Calu3 (cell line): ENCODE data around the gene IP6K3. TPM values are rescaled to one million over a fixed set of nuclear protein-coding genes. Genes with fewer than 3 reads are reported as not detected.

Experiments
- BruUV-seq: library from RNA; stranded (reverse); fragments of 400-500 nt; replicated peaks from 2 replicates; lab custom pipeline; 2021; lab: Mats Ljungman, UMichigan
- CTCF ChIA-PET: fragments of 300-600 bp; sonication (Branson Sonifier 250); formaldehyde crosslinking; loops from one replicate; lab custom pipeline; 2022; ENCODE audit warnings: antibody characterized with exemption; lab: Charles Lee
- DNase-seq: peaks from one replicate; pipeline ENCODE4 v3.0.0; 2022
- H3K27ac Mint-ChIP-seq: one replicate; pipeline ENCODE4 v1.8.0; 2022; ENCODE audit warnings: mixed read lengths; ENCODE audit not compliant: unreplicated experiment
- H3K27me3 Mint-ChIP-seq: one replicate; pipeline ENCODE4 v1.8.0; 2022; ENCODE audit warnings: mixed read lengths; ENCODE audit not compliant: unreplicated experiment
- H3K36me3 Mint-ChIP-seq: one replicate; pipeline ENCODE4 v1.8.0; 2022; ENCODE audit warnings: mild to moderate bottlenecking, moderate library complexity, mixed read lengths; ENCODE audit not compliant: insufficient read depth, unreplicated experiment
- H3K4me1 Mint-ChIP-seq: one replicate; pipeline ENCODE4 v1.8.0; 2022; ENCODE audit warnings: mild to moderate bottlenecking, low read depth, mixed read lengths; ENCODE audit not compliant: unreplicated experiment
- H3K4me3 Mint-ChIP-seq: one replicate; pipeline ENCODE4 v1.8.0; 2022; ENCODE audit warnings: mild to moderate bottlenecking, low read depth, moderate library complexity, mixed read lengths; ENCODE audit not compliant: unreplicated experiment
- H3K9me3 Mint-ChIP-seq: one replicate; pipeline ENCODE4 v1.8.0; 2022; ENCODE audit warnings: low read depth, mixed read lengths; ENCODE audit not compliant: unreplicated experiment
- intact Hi-C: fragments of 100-400 bp; cut with micrococcal nuclease; formaldehyde crosslinking; loops from one replicate; pipeline ENCODE4 v1.10.0; 2022; ENCODE audit not compliant: unreplicated experiment
- total RNA-seq: library from RNA; stranded (reverse); gene quantifications from 2 replicates; pipeline ENCODE4 v1.2.3, GENCODE V29; 2022
- TF ChIP-seq, protein P1 (sequence below): fragments of 200-600 bp; IDR thresholded peaks from one replicate; pipeline ENCODE4 v1.8.0; 2022; ENCODE audit warnings: antibody characterized with exemption; ENCODE audit not compliant: unreplicated experiment

The IP6K3 gene
- total RNA-seq, 1 experiment from 2014 or later = not detected

DNA sequence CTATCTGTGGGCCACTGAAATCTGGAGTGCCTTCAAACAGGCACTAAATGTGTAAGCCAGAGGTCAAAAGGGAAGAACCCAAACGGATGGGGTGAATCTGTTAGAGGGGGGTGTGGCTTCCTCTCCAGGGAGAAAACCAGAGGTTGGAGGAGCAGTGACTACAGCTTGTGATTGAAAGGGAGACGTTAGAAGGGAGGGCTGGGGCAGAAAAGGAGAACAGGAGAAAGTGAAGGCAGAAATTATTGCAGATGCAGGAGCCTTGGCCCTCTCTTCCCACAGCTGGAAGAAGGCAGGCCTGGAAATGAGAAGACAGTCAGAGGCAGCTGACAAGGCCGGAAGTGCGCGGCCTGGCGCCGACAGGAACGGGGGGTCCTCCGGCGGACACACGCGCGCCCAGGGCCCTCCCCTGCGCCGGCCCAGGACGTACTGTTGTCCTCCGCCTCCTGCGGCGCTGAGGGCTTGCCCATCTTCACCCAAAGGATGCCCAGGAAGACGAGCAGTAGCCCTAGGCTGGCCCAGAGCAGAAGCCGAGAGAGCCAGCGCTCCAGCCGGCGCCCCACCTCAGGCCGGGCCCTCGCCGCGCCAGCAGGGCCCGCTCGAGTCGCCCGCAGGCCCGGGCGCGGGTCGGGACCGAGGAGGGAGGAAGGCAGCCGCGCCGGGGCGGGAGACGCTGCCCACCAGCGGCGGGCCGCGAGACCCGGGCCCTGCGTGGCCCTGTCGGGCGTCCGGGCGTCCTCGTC, 41.4 kb upstream of the IP6K3 start:
- peak; percentile 70 for DNase-seq
- peaks cover 9% of the 10 kb centered on the region for H3K4me1 Mint-ChIP-seq
- intact Hi-C loops = no loop called here

GRCh38 chr6:33787346-33787953, 40.7 kb upstream of the IP6K3 start:
- TF ChIP-seq, protein P1, sequence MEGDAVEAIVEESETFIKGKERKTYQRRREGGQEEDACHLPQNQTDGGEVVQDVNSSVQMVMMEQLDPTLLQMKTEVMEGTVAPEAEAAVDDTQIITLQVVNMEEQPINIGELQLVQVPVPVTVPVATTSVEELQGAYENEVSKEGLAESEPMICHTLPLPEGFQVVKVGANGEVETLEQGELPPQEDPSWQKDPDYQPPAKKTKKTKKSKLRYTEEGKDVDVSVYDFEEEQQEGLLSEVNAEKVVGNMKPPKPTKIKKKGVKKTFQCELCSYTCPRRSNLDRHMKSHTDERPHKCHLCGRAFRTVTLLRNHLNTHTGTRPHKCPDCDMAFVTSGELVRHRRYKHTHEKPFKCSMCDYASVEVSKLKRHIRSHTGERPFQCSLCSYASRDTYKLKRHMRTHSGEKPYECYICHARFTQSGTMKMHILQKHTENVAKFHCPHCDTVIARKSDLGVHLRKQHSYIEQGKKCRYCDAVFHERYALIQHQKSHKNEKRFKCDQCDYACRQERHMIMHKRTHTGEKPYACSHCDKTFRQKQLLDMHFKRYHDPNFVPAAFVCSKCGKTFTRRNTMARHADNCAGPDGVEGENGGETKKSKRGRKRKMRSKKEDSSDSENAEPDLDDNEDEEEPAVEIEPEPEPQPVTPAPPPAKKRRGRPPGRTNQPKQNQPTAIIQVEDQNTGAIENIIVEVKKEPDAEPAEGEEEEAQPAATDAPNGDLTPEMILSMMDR = no peak
- peaks cover 29% of the 10 kb centered on the region for H3K27me3 Mint-ChIP-seq
- CTCF ChIA-PET = interaction anchor here (0.6 to 2.1 kb wide), 3 partner anchors 16 to 139 kb away, joined by 3 to 5 read pairs (median 4); partner anchors contain the start of gene UQCC2
- peak overlapping the region; percentile 75 for H3K27ac Mint-ChIP-seq
- peaks cover 30% of the 10 kb centered on the region for H3K36me3 Mint-ChIP-seq
- DNase-seq = no peak
- peaks cover 12% of the 10 kb centered on the region for H3K4me1 Mint-ChIP-seq
- no peaks in the 10 kb centered on the region for H3K9me3 Mint-ChIP-seq
- intact Hi-C loops = no loop called here
- peak overlapping the region; percentile 77 for H3K4me3 Mint-ChIP-seq
- BruUV-seq = TSS peak; percentile 60

More for the DNA sequence above, 41.4 kb upstream of the IP6K3 start:
- peak overlapping the region; percentile 77 for H3K4me3 Mint-ChIP-seq
- peaks cover 28% of the 10 kb centered on the region for H3K36me3 Mint-ChIP-seq
- CTCF ChIA-PET = interaction anchor here (0.6 to 2.1 kb wide), 3 partner anchors 17 to 77 kb away, joined by 3 to 5 read pairs (median 4); partner anchors contain the start of gene UQCC2
- BruUV-seq = no TSS peak
- TF ChIP-seq, protein P1 = no peak
- H3K9me3 Mint-ChIP-seq = no peaks in the 10 kb centered on the region
- H3K27me3 Mint-ChIP-seq = peaks cover 36% of the 10 kb centered on the region
- H3K27ac Mint-ChIP-seq = peak overlapping the region; percentile 75

- H3K4me1 Mint-ChIP-seq = peaks cover 20% of the 10 kb centered on the region
- no peaks in the 10 kb centered on the region for H3K9me3 Mint-ChIP-seq
- peaks cover 32% of the 10 kb centered on the region for H3K36me3 Mint-ChIP-seq
- H3K4me3 Mint-ChIP-seq = no peak overlapping the region
- TF ChIP-seq, protein P1 = no peak
- no peak overlapping the region for H3K27ac Mint-ChIP-seq
- intact Hi-C loops = no loop called here
- peaks cover 22% of the 10 kb centered on the region for H3K27me3 Mint-ChIP-seq
- CTCF ChIA-PET = interaction anchor here (0.6 to 2.1 kb wide), 2 partner anchors 16 to 140 kb away, joined by 3 to 5 read pairs; no protein-coding TSS in a partner anchor
- no peak for DNase-seq
- BruUV-seq = no TSS peak
These were observed 40.0 kb upstream of the IP6K3 start for GRCh38 chr6:33786736-33787135.

GRCh38 chr6:33785778-33786177, 39.1 kb upstream of the IP6K3 start:
- peaks cover 29% of the 10 kb centered on the region for H3K4me1 Mint-ChIP-seq

More at GRCh38 chr6:33785778-33786177, 39.1 kb upstream of the IP6K3 start:
- intact Hi-C loops = no loop called here
- TF ChIP-seq, protein P1 = no peak
- Mint-ChIP-seq H3K9me3 (no peaks in the 10 kb centered on the region), H3K36me3 (peaks cover 32% of the 10 kb centered on the region), H3K27ac (no peak overlapping the region), H3K4me3 (no peak overlapping the region), H3K27me3 (peaks cover 13% of the 10 kb centered on the region)
- CTCF ChIA-PET = no interaction called here
- no peak for DNase-seq
- no TSS peak for BruUV-seq
